ENCODE measurements around the gene PPFIA2.

GRCh38 chr12:81333812-81334211 is 425.3 kb downstream of the PPFIA2 start:
- TF ChIP-seq REST (IDR thresholded peaks at IDR 0.05; ENCODE audit: low read depth) (no peak), MAX (IDR thresholded peaks at IDR 0.05) (no peak), EP300 (IDR thresholded peaks at IDR 0.05; ENCODE audit: borderline replicate concordance) (no peak), TCF12 (IDR thresholded peaks at IDR 0.05; ENCODE audit: low read depth) (no peak), ZBTB7A (IDR thresholded peaks at IDR 0.05; ENCODE audit: low read depth) (no peak), TAF1 (IDR thresholded peaks at IDR 0.05; ENCODE audit: low read depth) (no peak), CEBPB (IDR thresholded peaks at IDR 0.05) (no peak), FOXM1 (IDR thresholded peaks at IDR 0.05; ENCODE audit: borderline replicate concordance, low read depth) (no peak)
